ENCODE measurements around the gene TTC34.

Gene TTC34

GRCh38 chr1:2611621-2612437, 189.7 kb downstream of the TTC34 start:
- Histone ChIP-seq H3K23ac (ENCODE audit: low read length) (no peak overlapping the region), H4K91ac (ENCODE audit: low read depth, low read length) (no peak overlapping the region), H3K4me1 (ENCODE audit: control insufficient read depth in 1 of 2, insufficient read depth in 2 of 2, low read length in 2 of 2) (no peaks in the 10 kb centered on the region), H3K4me3 (ENCODE audit: low read depth, low read length) (no peak overlapping the region), H4K12ac (ENCODE audit: low read depth, low read length) (no peak overlapping the region), H2BK5ac (ENCODE audit: low read depth, low read length, poor library complexity) (no peak overlapping the region), H3K18ac (ENCODE audit: low read length) (no peak overlapping the region), H2AFZ (ENCODE audit: insufficient read depth, low read length, poor library complexity) (no peak overlapping the region), H3K36me3 (ENCODE audit: control insufficient read depth in 1 of 2, insufficient read depth in 2 of 2, low read length in 2 of 2) (no peaks in the 10 kb centered on the region), H2BK12ac (ENCODE audit: low read length) (no peak overlapping the region), H3K27me3 (ENCODE audit: insufficient read depth, low read length) (no peaks in the 10 kb centered on the region), H3K4ac (ENCODE audit: low read depth, low read length) (no peak overlapping the region), H3K27ac (ENCODE audit: low read depth, low read length) (no peak overlapping the region), H3K9me3 (ENCODE audit: insufficient read depth, low read depth, low read length) (peaks cover 17% of the 10 kb centered on the region), H3K79me1 (ENCODE audit: low read length) (no peaks in the 10 kb centered on the region), H4K8ac (ENCODE audit: low read depth, low read length) (no peak overlapping the region), H3K4me2 (ENCODE audit: low read length) (no peak overlapping the region), H2BK120ac (ENCODE audit: insufficient read depth, low read length, poor library complexity) (no peak overlapping the region), H2AK5ac (ENCODE audit: low read length) (no peak overlapping the region), H3K79me2 (ENCODE audit: control insufficient read depth, insufficient read depth, low read length, poor library complexity) (no peaks in the 10 kb centered on the region), H3K9ac (ENCODE audit: low read length) (no peak overlapping the region), H3K14ac (ENCODE audit: low read length) (no peak overlapping the region)
- no peak for DNase-seq
- WGBS (ENCODE audit: extremely low coverage, insufficient coverage, insufficient read length), result no CpG with 5 or more reads among the region's 19 CpGs

- Histone ChIP-seq H3K79me1 (ENCODE audit: low read length) (no peaks in the 10 kb centered on the region), H2AFZ (ENCODE audit: insufficient read depth, low read length, poor library complexity) (no peak overlapping the region), H3K79me2 (ENCODE audit: control insufficient read depth, insufficient read depth, low read length, poor library complexity) (no peaks in the 10 kb centered on the region), H4K91ac (ENCODE audit: low read depth, low read length) (no peak overlapping the region), H3K27ac (ENCODE audit: low read depth, low read length) (no peak overlapping the region), H3K4me3 (ENCODE audit: low read depth, low read length) (no peak overlapping the region), H3K9ac (ENCODE audit: low read length) (no peak overlapping the region), H4K12ac (ENCODE audit: low read depth, low read length) (no peak overlapping the region), H3K18ac (ENCODE audit: low read length) (no peak overlapping the region), H4K8ac (ENCODE audit: low read depth, low read length) (no peak overlapping the region), H2BK5ac (ENCODE audit: low read depth, low read length, poor library complexity) (no peak overlapping the region), H3K4ac (ENCODE audit: low read depth, low read length) (no peak overlapping the region), H2AK5ac (ENCODE audit: low read length) (no peak overlapping the region), H3K36me3 (ENCODE audit: control insufficient read depth in 1 of 2, insufficient read depth in 2 of 2, low read length in 2 of 2) (no peaks in the 10 kb centered on the region), H3K23ac (ENCODE audit: low read length) (no peak overlapping the region), H2BK120ac (ENCODE audit: insufficient read depth, low read length, poor library complexity) (no peak overlapping the region), H2BK12ac (ENCODE audit: low read length) (no peak overlapping the region), H3K27me3 (ENCODE audit: insufficient read depth, low read length) (no peaks in the 10 kb centered on the region), H3K4me2 (ENCODE audit: low read length) (no peak overlapping the region), H3K9me3 (ENCODE audit: insufficient read depth, low read depth, low read length) (peaks cover 14% of the 10 kb centered on the region), H3K14ac (ENCODE audit: low read length) (no peak overlapping the region), H3K4me1 (ENCODE audit: control insufficient read depth in 1 of 2, insufficient read depth in 2 of 2, low read length in 2 of 2) (no peaks in the 10 kb centered on the region)
- peak in 1 of 2 donors; percentile 3 for DNase-seq
- WGBS (ENCODE audit: extremely low coverage, insufficient coverage, insufficient read length), result no CpG with 5 or more reads among the region's 24 CpGs
Measured at GRCh38 chr1:2611031-2611501, 190.4 kb downstream of the TTC34 start.

GRCh38 chr1:2610036-2610959, 191.2 kb downstream of the TTC34 start:
- Histone ChIP-seq H3K36me3 (ENCODE audit: control insufficient read depth in 1 of 2, insufficient read depth in 2 of 2, low read length in 2 of 2) (no peaks in the 10 kb centered on the region), H4K91ac (ENCODE audit: low read depth, low read length) (no peak overlapping the region), H4K8ac (ENCODE audit: low read depth, low read length) (no peak overlapping the region), H3K9me3 (ENCODE audit: insufficient read depth, low read depth, low read length) (peaks cover 14% of the 10 kb centered on the region), H2BK120ac (ENCODE audit: insufficient read depth, low read length, poor library complexity) (no peak overlapping the region), H3K27ac (ENCODE audit: low read depth, low read length) (no peak overlapping the region), H3K4me2 (ENCODE audit: low read length) (no peak overlapping the region), H3K9ac (ENCODE audit: low read length) (no peak overlapping the region), H2BK5ac (ENCODE audit: low read depth, low read length, poor library complexity) (no peak overlapping the region), H3K18ac (ENCODE audit: low read length) (no peak overlapping the region), H4K12ac (ENCODE audit: low read depth, low read length) (no peak overlapping the region), H3K79me1 (ENCODE audit: low read length) (no peaks in the 10 kb centered on the region), H2BK12ac (ENCODE audit: low read length) (no peak overlapping the region), H3K4me1 (ENCODE audit: control insufficient read depth in 1 of 2, insufficient read depth in 2 of 2, low read length in 2 of 2) (no peaks in the 10 kb centered on the region), H2AFZ (ENCODE audit: insufficient read depth, low read length, poor library complexity) (no peak overlapping the region), H3K14ac (ENCODE audit: low read length) (no peak overlapping the region), H3K4ac (ENCODE audit: low read depth, low read length) (no peak overlapping the region), H3K27me3 (ENCODE audit: insufficient read depth, low read length) (no peaks in the 10 kb centered on the region), H2AK5ac (ENCODE audit: low read length) (no peak overlapping the region), H3K23ac (ENCODE audit: low read length) (no peak overlapping the region), H3K79me2 (ENCODE audit: control insufficient read depth, insufficient read depth, low read length, poor library complexity) (no peaks in the 10 kb centered on the region), H3K4me3 (ENCODE audit: low read depth, low read length) (no peak overlapping the region)
- WGBS (ENCODE audit: extremely low coverage, insufficient coverage, insufficient read length), result no CpG with 5 or more reads among the region's 21 CpGs
- DNase-seq, result no peak

GRCh38 chr1:2609319-2610035, 192.0 kb downstream of the TTC34 start:
- no peak overlapping the region for H2BK12ac ChIP-seq (ENCODE audit: low read length)
- DNase-seq, result no peak
- H2AFZ ChIP-seq (ENCODE audit: insufficient read depth, low read length, poor library complexity), result no peak overlapping the region
- no peak overlapping the region for H2AK5ac ChIP-seq (ENCODE audit: low read length)
- H3K23ac ChIP-seq (ENCODE audit: low read length), result no peak overlapping the region
- no peaks in the 10 kb centered on the region for H3K4me1 ChIP-seq (ENCODE audit: control insufficient read depth in 1 of 2, insufficient read depth in 2 of 2, low read length in 2 of 2)
- H2BK5ac ChIP-seq (ENCODE audit: low read depth, low read length, poor library complexity), result no peak overlapping the region
- H4K8ac ChIP-seq (ENCODE audit: low read depth, low read length), result no peak overlapping the region
- no peak overlapping the region for H4K12ac ChIP-seq (ENCODE audit: low read depth, low read length)
- H3K4me2 ChIP-seq (ENCODE audit: low read length), result no peak overlapping the region
- no peak overlapping the region for H2BK120ac ChIP-seq (ENCODE audit: insufficient read depth, low read length, poor library complexity)
- H3K27me3 ChIP-seq (ENCODE audit: insufficient read depth, low read length), result no peaks in the 10 kb centered on the region
- H3K36me3 ChIP-seq (ENCODE audit: control insufficient read depth in 1 of 2, insufficient read depth in 2 of 2, low read length in 2 of 2), result no peaks in the 10 kb centered on the region
- no peaks in the 10 kb centered on the region for H3K79me2 ChIP-seq (ENCODE audit: control insufficient read depth, insufficient read depth, low read length, poor library complexity)
- peaks cover 17% of the 10 kb centered on the region for H3K9me3 ChIP-seq (ENCODE audit: insufficient read depth, low read depth, low read length)
- H4K91ac ChIP-seq (ENCODE audit: low read depth, low read length), result no peak overlapping the region
- H3K27ac ChIP-seq (ENCODE audit: low read depth, low read length), result no peak overlapping the region
- no peak overlapping the region for H3K4ac ChIP-seq (ENCODE audit: low read depth, low read length)
- H3K4me3 ChIP-seq (ENCODE audit: low read depth, low read length), result peak overlapping the region; percentile 49
- H3K18ac ChIP-seq (ENCODE audit: low read length), result no peak overlapping the region
- H3K79me1 ChIP-seq (ENCODE audit: low read length), result no peaks in the 10 kb centered on the region
- whole genome bisulfite sequencing (ENCODE audit: extremely low coverage, insufficient coverage, insufficient read length), result no CpG with 5 or more reads among the region's 34 CpGs
- no peak overlapping the region for H3K14ac ChIP-seq (ENCODE audit: low read length)
- no peak overlapping the region for H3K9ac ChIP-seq (ENCODE audit: low read length)
